Sigmoid colon (tissue), 4 donors: ENCODE results near the gene SYPL1.
A peak's percentile ranks its signal among the peaks of the same experiment; 100 is the strongest.

Source experiments
- CTCF ChIP-seq, 4 experiments: fragments of 450-650 bp in 3 of 4; fragments of 200-600 bp in 1 of 4; IDR thresholded peaks; one replicate each; pipeline ENCODE4 v1.5.1; 2016 to 2019; ENCODE audit warnings: antibody characterized with exemption in 4 of 4, mild to moderate bottlenecking in 3 of 4, moderate library complexity in 2 of 4
- EP300 ChIP-seq, 4 donors: sonication (generic); formaldehyde crosslinking; IDR thresholded peaks; one replicate each; pipeline ENCODE4 v1.6.1; 2017; ENCODE audit warnings: antibody characterized with exemption in 4 of 4
- POLR2A ChIP-seq, 2 donors: fragments of 450-650 bp; IDR thresholded peaks; one replicate each; pipeline ENCODE4 v1.6.1; 2016; ENCODE audit warnings: antibody characterized with exemption in 2 of 2, mild to moderate bottlenecking in 2 of 2, moderate library complexity in 2 of 2
- POLR2AphosphoS5 ChIP-seq, 4 donors: sonication (generic); formaldehyde crosslinking; IDR thresholded peaks; one replicate each; pipeline ENCODE4 v1.6.1; 2017; ENCODE audit warnings: antibody characterized with exemption in 4 of 4

DNA sequence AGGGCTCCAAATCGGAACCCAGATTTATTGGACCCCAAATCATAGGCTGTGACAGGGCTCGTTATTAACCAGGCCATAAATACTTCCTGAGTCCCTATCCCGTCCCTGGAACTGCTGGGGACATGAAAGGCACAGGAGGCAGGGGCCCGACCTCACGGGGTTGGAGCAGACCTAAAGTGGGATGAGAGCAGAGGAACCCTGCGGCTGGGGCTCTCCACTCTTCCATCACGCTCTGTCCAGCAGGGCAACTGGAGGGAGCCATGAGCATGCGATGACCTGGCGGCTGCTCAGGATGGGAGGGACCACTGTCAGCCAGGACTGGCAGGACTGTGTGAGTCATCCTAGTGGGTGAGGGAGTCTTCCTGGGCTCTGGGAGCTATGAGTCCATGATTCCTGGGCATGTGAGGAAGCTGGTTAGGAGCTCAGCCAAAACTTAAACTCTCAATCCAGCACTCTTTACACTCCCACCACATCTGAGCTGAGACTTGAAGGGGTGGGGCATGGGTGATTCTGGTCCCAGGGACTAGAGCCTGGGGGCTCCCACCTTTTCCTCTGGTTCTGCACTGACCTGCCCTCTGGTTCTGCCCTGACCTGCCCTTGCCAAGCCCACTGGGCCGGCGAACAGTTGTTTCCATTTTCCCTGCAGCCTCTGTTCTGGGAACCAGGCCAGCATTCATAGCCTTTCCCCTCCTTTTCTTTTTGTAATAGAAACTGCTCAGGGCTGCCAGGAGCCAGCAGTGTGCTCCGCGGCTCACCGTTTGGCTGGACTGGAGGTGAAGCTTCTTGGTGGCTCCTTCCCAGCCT is 47.1 kb downstream of the SYPL1 start:
- no peak for TF ChIP-seq POLR2A (IDR thresholded peaks at IDR 0.05)
- no peak for TF ChIP-seq CTCF (IDR thresholded peaks at IDR 0.05)
- TF ChIP-seq EP300 (IDR thresholded peaks at IDR 0.05) = peak in 1 of 4 donors; percentile 37
- TF ChIP-seq POLR2AphosphoS5 (IDR thresholded peaks at IDR 0.05) = peak; percentile 65 to 76 (median 70)
